GM13976 (cell line): ENCODE results near the gene LGR4.
A peak's percentile ranks its signal among the peaks of the same experiment; 100 is the strongest.

Source experiments
- DNase-seq: peaks from one replicate; pipeline ENCODE4 v3.0.0; 2012; ENCODE audit warnings: low spot score
- in situ Hi-C: fragments of 300-500 bp; cut with MboI; formaldehyde crosslinking; loops from one replicate; pipeline ENCODE4 v1.12.0; 2022; ENCODE audit warnings: low sequenced_read_pairs, mixed read lengths, inconsistent platforms; ENCODE audit not compliant: unreplicated experiment
- TF ChIP-seq, protein P1 (sequence below): IDR thresholded peaks from 2 replicates; pipeline ENCODE4 v1.5.1; 2012; ENCODE audit warnings: borderline replicate concordance, mild to moderate bottlenecking; ENCODE audit not compliant: insufficient read depth; ENCODE audit errors: extremely low read depth, missing control alignments, control extremely low read depth

Gene LGR4

GRCh38 chr11:27501100-27501499 is 28.5 kb upstream of the LGR4 start:
- in situ Hi-C loops = no loop called here
- TF ChIP-seq, protein P1, sequence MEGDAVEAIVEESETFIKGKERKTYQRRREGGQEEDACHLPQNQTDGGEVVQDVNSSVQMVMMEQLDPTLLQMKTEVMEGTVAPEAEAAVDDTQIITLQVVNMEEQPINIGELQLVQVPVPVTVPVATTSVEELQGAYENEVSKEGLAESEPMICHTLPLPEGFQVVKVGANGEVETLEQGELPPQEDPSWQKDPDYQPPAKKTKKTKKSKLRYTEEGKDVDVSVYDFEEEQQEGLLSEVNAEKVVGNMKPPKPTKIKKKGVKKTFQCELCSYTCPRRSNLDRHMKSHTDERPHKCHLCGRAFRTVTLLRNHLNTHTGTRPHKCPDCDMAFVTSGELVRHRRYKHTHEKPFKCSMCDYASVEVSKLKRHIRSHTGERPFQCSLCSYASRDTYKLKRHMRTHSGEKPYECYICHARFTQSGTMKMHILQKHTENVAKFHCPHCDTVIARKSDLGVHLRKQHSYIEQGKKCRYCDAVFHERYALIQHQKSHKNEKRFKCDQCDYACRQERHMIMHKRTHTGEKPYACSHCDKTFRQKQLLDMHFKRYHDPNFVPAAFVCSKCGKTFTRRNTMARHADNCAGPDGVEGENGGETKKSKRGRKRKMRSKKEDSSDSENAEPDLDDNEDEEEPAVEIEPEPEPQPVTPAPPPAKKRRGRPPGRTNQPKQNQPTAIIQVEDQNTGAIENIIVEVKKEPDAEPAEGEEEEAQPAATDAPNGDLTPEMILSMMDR = no peak
- no peak for DNase-seq

DNA sequence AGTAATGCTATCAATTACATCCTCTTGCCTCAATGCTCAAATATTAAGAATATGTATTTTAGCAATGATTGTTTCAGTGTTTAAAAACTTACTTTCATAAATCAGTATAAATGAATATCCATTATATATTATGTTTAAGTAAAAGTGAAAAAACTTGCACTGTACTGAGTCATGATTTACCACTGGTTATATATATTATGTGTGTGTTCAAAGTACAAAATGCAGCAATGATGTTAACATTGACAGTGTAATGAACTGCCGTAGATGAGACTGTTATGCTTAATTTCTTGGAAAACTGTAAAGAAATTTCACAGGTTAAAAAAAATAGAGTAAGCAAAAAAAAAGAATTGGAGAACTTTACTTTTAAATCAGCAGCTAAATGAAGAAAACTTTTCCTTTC is 25.3 kb upstream of the LGR4 start:
- DNase-seq = no peak
- TF ChIP-seq, protein P1 = no peak
- in situ Hi-C loops = loop anchor here (10.0 to 25.0 kb wide), 2 partner anchors 313 to 736 kb away; no protein-coding TSS in a partner anchor

DNA sequence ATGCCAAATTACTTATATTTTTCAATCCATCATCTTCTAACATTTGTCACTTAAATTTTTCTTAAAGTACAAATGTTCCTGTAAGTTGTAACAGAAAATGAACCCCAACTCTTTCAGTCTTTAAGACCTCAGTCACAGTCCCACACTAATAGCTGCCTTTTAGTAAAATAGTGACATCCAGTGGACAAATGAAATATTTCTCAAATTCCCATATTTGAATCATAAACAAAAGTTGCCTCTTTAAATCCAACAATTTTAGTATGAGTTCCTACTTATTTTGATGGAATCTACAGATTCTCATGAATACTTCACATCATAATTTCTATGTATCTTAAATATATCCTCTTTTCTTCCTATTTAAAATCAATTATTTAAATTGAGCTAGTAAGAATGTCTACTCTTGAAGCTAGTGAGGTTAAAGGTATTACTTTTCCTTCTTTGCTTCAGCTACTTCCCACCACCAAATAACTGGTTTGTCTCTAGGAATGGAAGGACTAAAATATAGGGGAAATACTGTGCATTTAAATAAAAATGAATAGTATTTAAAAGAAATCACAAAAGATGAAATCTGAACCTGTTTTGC is 24.8 kb upstream of the LGR4 start:
- in situ Hi-C loops = loop anchor here (10.0 to 25.0 kb wide), 2 partner anchors 313 to 735 kb away; no protein-coding TSS in a partner anchor

GRCh38 chr11:27496461-27496860 is 23.9 kb upstream of the LGR4 start:
- in situ Hi-C loops = loop anchor here (10.0 to 25.0 kb wide), 2 partner anchors 312 to 734 kb away; no protein-coding TSS in a partner anchor
- no peak for DNase-seq
- TF ChIP-seq, protein P1 = no peak

More for the DNA sequence above, 24.8 kb upstream of the LGR4 start:
- TF ChIP-seq, protein P1 = peak; percentile 25
- peak; percentile 30 for DNase-seq

GRCh38 chr11:27495710-27496300 is 23.2 kb upstream of the LGR4 start:
- DNase-seq = no peak
- in situ Hi-C loops = loop anchor here (10.0 to 25.0 kb wide), 2 partner anchors 311 to 734 kb away; no protein-coding TSS in a partner anchor
- TF ChIP-seq, protein P1 = no peak

DNA sequence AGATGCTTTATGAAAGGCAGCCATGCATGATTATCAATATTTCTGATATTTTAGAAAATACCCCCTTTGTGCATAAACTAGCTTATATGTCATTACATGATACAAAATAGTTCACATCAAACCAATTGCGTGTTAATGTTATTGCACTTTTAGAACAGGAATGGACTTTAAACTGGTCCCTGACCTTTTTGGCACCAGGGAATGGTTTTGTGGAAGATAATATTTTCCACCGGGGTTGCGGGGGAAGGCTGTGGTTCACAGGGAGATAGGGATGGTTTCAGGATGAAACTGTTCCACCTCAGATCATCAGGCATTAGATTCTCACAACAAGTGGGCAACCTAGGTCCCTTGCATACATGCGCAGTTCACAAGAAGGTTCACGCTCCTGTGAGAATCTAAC is 16.5 kb upstream of the LGR4 start:
- in situ Hi-C loops = loop anchor here (25.0 kb wide), 1 partner anchor 727 kb away; no protein-coding TSS in a partner anchor
- TF ChIP-seq, protein P1 = no peak
- DNase-seq = no peak

DNA sequence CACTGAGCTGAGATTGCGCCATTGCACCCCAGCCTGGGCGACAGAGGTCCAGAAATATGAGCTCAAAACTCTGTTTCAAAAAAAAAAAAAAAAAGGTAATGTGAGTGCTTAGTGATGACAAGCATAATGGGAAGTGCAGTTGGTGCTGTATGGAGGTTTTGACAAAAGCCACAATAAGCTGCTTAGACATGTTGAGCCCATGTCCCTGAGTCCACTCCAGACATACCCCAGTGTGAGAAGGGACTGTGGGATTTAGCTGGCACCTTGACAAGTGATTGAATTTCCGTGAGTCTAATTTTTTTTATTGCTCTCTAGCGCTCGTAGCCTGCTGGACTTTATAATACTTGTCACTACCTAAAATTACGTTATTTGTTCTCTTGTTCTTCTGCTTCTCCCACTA is 15.1 kb upstream of the LGR4 start:
- TF ChIP-seq, protein P1 = no peak
- in situ Hi-C loops = loop anchor here (25.0 kb wide), 1 partner anchor 725 kb away; no protein-coding TSS in a partner anchor
- no peak for DNase-seq
